T-helper 9 cell (primary cell): ENCODE results near the gene KLF5.
"Not testable (repeated sequence)": the region's sequence is repeated elsewhere in the genome, so short reads cannot be mapped to it uniquely, and the experiment has no call there.

ENCODE experiments used
- DNase-seq: peaks from one replicate; pipeline ENCODE4 v3.0.0-alpha.2; 2020
- total RNA-seq, 2 donors: gene quantifications; one replicate each; lab custom pipeline; 2026; lab: John Stamatoyannopoulos, UW

The KLF5 gene
- total RNA-seq = 3.8 to 7.5 reads per million in 2 donors

GRCh38 chr13:73058736-73059459 lies at the start of gene KLF5:
KLF5 (plus strand) TSS chr13:73059005; CDS start chr13:73059328, 323 bp downstream.
- peak; percentile 92 for DNase-seq

DNA sequence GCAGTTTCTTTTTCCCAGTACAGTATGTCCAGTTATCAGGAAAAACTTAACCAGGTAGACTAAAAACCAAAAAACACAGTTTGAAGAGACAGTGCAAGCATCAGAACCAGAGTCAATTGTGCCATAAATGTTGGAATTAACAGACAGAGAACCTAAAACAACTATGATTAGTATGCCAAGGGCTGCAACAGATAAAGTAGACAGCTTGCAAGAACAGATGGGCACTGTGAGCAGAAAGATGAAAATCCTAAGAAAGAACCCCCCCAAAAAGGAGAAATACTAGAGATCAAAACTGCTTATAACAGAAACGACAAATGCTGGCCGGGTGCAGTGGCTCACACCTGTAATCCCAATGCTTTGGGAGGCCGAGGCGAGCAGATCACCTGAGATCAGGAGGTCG lies 47.1 kb upstream of the KLF5 start:
- no peak for DNase-seq

DNA sequence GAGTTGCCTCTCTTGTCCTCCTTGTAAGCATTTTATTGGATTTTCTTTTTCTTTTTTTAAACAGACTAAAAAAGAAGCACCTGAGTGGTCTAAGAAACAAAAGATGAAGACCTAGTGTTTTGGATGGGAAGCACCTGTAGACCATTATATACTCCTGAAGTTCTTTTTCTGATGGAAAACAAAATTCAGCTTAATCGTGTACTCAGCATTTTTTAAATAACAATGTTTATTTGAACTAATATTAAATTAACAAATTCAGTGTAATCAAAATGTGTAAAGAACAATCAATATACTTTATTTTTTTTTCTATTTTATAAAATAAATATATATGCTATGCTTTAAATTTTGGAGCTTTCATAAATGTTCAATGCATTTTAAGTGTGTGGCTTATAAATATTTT lies 43.0 kb upstream of the KLF5 start:
- no peak for DNase-seq

DNA sequence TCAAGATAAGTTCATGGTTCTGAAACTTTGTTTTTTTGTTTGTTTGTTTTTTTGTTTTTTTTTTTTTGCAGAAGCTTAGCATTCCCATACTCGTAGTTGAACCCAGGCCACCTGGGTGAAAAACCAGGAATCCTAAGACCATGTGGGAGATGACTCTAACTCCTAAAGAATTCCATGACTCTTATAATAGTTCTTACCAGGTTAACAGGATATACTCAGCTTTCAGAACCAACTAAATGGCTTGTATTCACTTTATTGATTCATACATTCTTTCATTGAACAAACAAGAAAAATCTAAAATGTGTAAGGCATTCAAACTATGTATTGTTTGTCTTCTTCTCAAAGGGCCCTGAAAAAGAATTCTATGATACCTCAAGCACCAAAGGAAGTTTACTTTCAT lies 40.5 kb upstream of the KLF5 start:
- DNase-seq = no peak

GRCh38 chr13:73025217-73026012 lies 33.4 kb upstream of the KLF5 start:
- no peak for DNase-seq

DNA sequence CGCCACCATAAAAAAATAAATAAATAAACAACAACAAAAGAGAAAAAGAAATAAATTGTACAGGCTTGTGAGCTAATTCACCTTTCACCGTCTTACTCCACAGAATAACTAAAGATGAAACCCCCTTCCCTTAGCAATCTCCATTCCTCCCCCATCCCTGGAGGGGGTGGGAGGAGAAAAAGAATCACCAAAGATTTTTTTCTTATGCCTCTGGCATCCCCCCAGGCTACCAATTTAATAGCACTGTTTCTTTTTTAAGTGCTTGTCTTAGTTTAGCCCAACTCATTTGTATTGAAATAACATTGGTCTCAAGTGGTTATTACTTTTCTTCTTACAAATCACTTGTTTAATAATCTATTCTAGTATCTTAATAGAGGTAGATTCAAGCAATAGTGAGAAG lies 23.9 kb upstream of the KLF5 start:
- DNase-seq = no peak

- no peak for DNase-seq
Measured at GRCh38 chr13:73035660-73036059, 23.1 kb upstream of the KLF5 start.

GRCh38 chr13:73036566-73036965 lies 22.2 kb upstream of the KLF5 start:
- no peak for DNase-seq

GRCh38 chr13:73038064-73038463 lies 20.7 kb upstream of the KLF5 start:
- DNase-seq = no peak

DNA sequence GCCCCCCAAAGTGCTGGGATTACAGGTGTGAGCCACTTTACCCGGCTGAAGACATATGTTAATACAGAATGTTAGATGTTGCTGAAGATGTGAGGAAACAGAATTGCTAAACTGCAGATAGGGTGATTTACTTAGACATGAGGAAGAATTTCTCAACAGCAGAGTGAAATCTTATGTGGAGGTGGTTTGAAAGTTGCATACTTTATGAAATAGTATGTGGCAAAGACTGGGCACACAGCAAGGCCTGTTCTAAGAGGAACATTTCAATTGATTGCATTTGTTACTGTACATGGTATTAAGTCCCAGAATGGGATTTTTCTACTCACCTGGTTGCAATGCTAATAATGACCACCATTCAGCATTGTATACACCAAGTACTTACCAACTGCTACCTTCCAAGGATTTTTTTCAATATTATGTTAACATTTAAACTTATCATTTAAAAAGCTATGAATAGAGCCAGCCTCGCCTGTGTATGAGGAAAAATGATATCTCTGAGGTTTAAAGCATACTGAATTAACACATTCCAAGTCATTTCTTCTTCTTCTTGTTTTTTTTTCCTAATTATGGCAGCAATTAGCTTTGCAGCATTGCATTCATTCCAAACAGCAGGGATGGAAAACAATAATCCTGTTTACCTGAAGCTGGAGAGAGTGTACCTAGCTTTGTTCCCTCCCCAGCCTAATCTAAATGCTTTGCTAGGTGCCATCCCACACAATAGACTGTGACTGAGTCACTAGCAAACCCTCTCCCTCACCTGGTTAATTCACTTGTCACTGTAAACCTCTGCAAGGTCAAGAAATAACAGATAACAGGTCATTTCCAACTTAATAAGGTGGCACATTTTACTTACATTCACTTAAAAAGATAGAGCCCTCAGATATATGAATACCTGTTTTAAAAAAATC lies 19.4 kb upstream of the KLF5 start:
- no peak for DNase-seq

DNA sequence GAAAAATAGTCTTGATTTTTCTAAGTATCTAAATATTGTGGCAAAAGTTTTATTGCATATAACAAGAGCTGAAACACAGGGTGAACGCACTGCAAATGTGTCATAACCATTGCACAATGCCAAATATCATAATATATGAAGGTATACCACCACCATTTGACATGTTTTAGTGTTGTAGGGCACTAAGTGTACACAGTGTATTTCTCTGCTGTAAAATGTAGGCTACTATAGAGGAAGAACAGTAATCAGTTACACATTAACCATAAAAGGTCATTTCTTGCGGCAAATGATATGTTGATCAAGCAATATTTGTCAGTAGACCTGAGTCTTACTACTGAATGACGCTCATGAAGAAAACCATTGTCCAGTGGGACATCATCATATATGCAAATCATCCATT lies 18.3 kb upstream of the KLF5 start:
- no peak for DNase-seq

GRCh38 chr13:73040968-73041596 lies 17.7 kb upstream of the KLF5 start:
- no peak for DNase-seq

- DNase-seq = no peak
Measured at GRCh38 chr13:73045031-73045430, 13.8 kb upstream of the KLF5 start.

DNA sequence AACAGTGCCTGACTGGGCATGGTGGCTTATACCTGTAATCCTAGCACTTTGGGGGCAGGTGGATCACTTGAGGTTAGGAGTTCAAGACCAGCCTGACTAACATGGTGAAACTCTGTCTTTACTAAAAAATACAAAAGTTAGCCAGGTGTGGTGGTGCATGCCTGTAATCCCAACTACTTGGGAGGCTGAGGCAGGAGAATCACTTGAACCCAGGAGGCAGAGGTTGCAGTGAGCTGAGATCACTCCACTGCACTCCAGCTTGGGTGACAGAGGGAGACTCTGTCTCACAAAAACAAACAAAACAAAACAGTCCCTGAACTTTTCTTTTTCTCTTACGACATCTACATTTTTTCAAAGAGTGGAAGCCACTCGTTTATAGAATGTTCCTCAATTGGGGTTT lies 10.2 kb upstream of the KLF5 start:
- not testable (repeated sequence) for DNase-seq

DNA sequence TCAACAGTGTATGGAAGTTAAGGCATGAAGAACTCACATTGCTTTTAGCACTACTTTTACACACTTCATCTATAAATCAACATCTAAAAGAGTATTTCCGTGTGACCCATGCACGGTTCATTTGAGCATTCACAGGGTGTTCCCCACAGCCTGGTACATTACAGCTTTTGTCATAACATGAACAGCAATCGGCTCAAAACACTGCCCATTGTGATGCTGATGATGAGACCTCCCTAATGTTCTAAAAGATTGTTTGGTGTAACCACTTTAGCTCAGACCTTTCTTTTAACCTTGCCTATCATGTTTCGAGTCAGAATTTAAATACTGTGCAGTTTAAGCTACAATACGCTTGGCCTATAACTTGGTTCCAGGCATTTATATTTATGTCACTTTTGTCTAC lies 4.1 kb upstream of the KLF5 start:
- DNase-seq = no peak

DNA sequence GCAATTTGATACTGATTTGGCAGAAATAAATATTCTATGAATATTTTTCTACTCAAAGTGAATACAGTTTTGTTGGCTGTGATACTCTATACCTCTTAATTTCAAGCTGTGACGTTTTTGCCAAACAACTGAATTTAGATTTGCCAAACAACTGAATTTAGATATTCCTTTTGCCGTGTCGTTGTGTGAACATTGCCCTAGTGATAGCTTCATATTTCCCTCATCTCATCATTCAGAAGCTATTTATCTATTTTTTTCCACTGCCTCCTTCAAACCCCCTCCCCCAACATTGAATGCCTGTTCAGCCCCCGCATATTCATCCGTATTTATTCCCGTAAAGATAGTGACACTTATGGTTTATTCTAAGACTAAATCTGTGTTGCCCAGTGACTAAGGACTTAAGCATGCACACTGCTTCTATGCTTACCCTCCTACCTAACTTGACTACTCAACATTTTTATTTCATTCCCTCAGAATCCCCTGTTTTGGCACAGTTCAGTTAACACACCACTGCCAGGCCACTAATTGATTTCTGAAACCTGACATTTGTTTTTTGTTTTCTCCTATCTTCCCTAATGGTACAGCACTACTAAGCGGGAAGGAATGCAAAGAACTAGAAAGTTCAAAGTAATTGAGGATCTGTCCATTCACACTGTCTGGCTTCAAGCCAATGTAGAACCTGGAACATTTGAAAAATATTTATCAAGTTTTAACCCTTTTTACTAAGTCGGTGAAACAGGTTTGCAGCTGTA lies 2.8 kb upstream of the KLF5 start:
- DNase-seq = no peak

DNA sequence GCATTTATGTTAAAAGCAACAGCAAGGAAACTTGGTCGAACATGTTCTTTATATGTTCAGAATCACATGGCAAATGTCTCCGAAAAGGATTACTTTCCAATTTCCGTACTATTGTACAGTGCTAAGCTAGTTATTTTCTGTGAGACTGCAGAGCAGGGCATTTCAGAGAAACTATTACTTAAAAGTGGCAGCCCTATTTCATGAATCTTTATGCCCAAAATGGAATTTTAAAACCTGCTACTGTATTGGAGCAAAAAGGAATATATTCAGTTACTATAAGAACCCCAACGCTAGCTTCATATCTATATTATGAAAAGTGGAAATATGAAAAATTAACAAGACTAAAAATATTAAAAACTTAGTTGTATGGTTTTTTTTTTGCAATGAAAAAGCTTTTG lies 2.2 kb upstream of the KLF5 start:
- DNase-seq = no peak

DNA sequence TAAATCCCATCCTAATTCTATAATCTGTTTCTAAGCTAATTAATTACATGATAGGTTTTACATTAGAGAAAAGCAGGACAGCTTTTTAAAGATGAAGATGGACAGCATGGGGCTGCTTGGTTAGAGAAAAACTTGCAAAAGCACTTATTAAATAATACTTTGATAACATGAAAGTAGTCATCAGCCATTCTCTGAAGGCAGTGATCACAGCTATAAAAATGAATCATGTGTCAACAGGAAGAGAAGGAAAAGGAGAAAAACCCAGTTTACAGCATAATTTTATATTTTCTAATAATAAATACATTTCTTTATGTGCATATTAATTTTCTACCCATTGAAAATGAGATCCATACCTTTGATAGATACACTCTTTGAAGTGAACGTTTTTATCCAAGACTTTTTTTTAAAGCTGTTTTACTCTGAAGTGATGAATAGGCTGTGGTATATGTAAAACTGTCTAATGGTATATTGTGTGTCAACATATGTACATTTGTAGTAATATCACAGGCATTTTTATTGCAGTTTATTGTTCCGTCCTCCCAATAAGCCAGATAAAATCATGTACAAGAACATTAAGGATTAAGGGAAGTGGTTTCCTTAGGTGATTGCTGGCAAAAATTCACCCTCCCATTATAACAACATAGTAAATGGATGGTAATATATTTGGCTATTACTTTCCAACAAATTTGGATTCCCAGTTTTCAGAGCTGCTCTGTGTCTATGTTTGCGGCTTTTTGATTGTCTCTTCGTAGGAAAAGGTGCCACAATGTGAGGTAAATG lies 1.3 kb upstream of the KLF5 start:
- DNase-seq = no peak

DNA sequence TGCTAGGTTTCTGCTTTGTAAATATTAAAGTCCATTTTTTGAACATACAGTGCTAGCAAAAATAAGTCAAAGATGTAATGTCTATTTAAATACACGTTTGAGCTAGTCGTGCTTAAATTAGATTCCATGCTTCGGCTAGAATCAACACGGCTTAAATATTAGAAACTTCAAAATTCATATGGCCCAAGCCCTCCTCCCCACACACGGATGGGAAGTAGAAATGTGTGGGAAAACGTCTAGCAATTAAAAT lies 816 bp upstream of the KLF5 start:
- no peak for DNase-seq

DNA sequence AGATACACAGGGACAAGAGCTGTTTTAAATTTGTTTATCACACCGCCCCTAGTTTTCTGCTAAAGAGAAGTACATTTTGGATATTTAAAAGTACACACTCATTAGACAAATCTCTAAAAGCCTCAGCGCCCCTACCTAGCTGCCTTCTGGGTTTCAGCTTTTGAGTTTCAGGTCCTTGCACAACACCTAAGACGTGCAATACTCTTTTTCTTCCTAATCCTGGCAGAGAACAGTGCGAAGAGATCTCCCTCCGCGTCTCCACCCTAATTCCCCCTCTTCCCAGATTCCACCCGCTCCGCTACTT lies 421 bp upstream of the KLF5 start:
- DNase-seq = no peak

- DNase-seq = peak; percentile 30
Measured at GRCh38 chr13:73059460-73060250, 850 bp downstream of the KLF5 start.
